K562 (cell line): Measurements from ENCODE around the gene MARK2. TPM values are rescaled to one million over a fixed set of nuclear protein-coding genes. Genes with fewer than 3 reads are reported as not detected.
A peak's percentile ranks its signal among the peaks of the same experiment; 100 is the strongest.

Source experiments
- ATAC-seq: fragments of 200-7000 bp; cut with Tn5 transposase; 3 replicates; pipeline ENCODE4 v1.9.1; 2020; ENCODE audit warnings: moderate library complexity
- BruUV-seq: library from RNA; stranded (reverse); fragments of 400-500 nt; replicated peaks from 2 replicates; lab custom pipeline; 2021; lab: Mats Ljungman, UMichigan
- CTCF ChIA-PET: fragments of 300-600 bp; formaldehyde crosslinking; extraction: SDS; loops from one replicate; lab custom pipeline; 2021; ENCODE audit warnings: low intra/inter-chr PET ratio; lab: Yijun Ruan, JAX
- POLR2A ChIA-PET: fragments of 300-600, 350-650 bp; sonication (Branson Sonifier 250); formaldehyde crosslinking; extraction: SDS; loops from one replicate; lab custom pipeline; 2021; ENCODE audit warnings: antibody characterized with exemption, inconsistent platforms; lab: Yijun Ruan, JAX
- DNase-seq, 4 experiments: peaks; one replicate each; pipeline versions ENCODE4 v3.0.0 to v3.0.0-alpha.2; 2011 to 2018; ENCODE audit warnings: low spot score in 3 of 4, mixed read lengths in 3 of 4; ENCODE audit errors: extremely low read depth in 1 of 4
- FAIRE-seq: peaks from 2 replicates; lab custom pipeline; 2011; peaks lifted over from hg19 to GRCh38; lab: Jason Lieb, UNC
- H2AFZ ChIP-seq: 2 replicates; pipeline ENCODE4 v1.6.0; 2011; ENCODE audit warnings: low read depth, low read length, control low read depth, inconsistent platforms
- H3K27ac ChIP-seq: fragments of 200-600 bp; 3 replicates; pipeline ENCODE4 v1.8.0; 2011; ENCODE audit warnings: low read depth, mild to moderate bottlenecking, control low read depth, inconsistent platforms, low read length, moderate library complexity, mixed read lengths; ENCODE audit errors: extremely low read depth
- H3K27me3 ChIP-seq, 2 experiments: fragments of 300-600 bp in 1 of 2; 2 replicates in 1 of 2; 3 replicates in 1 of 2; pipeline versions ENCODE4 v1.6.0 to v1.8.0; 2011; ENCODE audit warnings: inconsistent platforms in 2 of 2, low read length in 2 of 2, mild to moderate bottlenecking in 1 of 2, mixed read lengths in 1 of 2, moderate library complexity in 1 of 2; ENCODE audit not compliant: control insufficient read depth in 2 of 2, insufficient read depth in 2 of 2
- H3K36me3 ChIP-seq: fragments of 300-600 bp; 3 replicates; pipeline ENCODE4 v1.8.0; 2011; ENCODE audit warnings: mild to moderate bottlenecking, low read length, inconsistent platforms; ENCODE audit not compliant: control insufficient read depth, insufficient read depth
- H3K4me1 ChIP-seq, 2 experiments: fragments of 200-600 bp in 1 of 2; replicated peaks in 1 of 2; 2 replicates in 1 of 2; 3 replicates in 1 of 2; pipeline versions ENCODE4 v1.5.1 to v1.8.0; 2011; ENCODE audit warnings: inconsistent platforms in 2 of 2, low read length in 2 of 2, mild to moderate bottlenecking in 1 of 2, mixed read lengths in 1 of 2, moderate library complexity in 1 of 2; ENCODE audit not compliant: control insufficient read depth in 2 of 2, insufficient read depth in 2 of 2
- H3K4me2 ChIP-seq: 2 replicates; pipeline ENCODE4 v1.6.1; 2011; ENCODE audit warnings: low read length, control low read depth, inconsistent platforms, mixed read lengths; ENCODE audit not compliant: insufficient read depth
- H3K4me3 ChIP-seq: fragments of 200-600 bp; sonication (generic), shearing (Covaris generic); 2 replicates; pipeline ENCODE4 v1.5.1; 2016; ENCODE audit warnings: control low read depth, inconsistent platforms
- H3K79me2 ChIP-seq: fragments of 200-600 bp; 3 replicates; pipeline ENCODE4 v1.8.0; 2011; ENCODE audit warnings: low read length, inconsistent platforms; ENCODE audit not compliant: control insufficient read depth, insufficient read depth
- H3K9ac ChIP-seq, 2 experiments: 2 replicates each; pipeline versions ENCODE4 v1.6.0 to v1.6.1; 2011; ENCODE audit warnings: low read depth in 2 of 2, low read length in 2 of 2, control low read depth in 1 of 2, inconsistent platforms in 1 of 2, mild to moderate bottlenecking in 1 of 2, mixed read lengths in 1 of 2; ENCODE audit not compliant: insufficient read depth in 1 of 2
- H3K9me1 ChIP-seq: one replicate; pipeline ENCODE4 v1.6.0; 2011; ENCODE audit warnings: inconsistent platforms, mild to moderate bottlenecking, low read length, moderate library complexity; ENCODE audit not compliant: control insufficient read depth, insufficient read depth
- H3K9me3 ChIP-seq: replicated peaks from 2 replicates; pipeline ENCODE4 v1.5.1; 2011; ENCODE audit warnings: low read depth, low read length, inconsistent platforms; ENCODE audit not compliant: control insufficient read depth, insufficient read depth
- H4K20me1 ChIP-seq: replicated peaks from 2 replicates; pipeline ENCODE4 v1.6.1; 2011; ENCODE audit warnings: low read length, inconsistent platforms, mixed read lengths; ENCODE audit not compliant: control insufficient read depth, insufficient read depth
- RAD21 ChIP-seq, 2 experiments: fragments of 250-450 bp in 1 of 2; fragments of 450-650 bp in 1 of 2; sonication (Bioruptor Pico) in 1 of 2; formaldehyde crosslinking in 1 of 2; IDR thresholded peaks in 1 of 2; conservative IDR thresholded peaks in 1 of 2; 2 replicates each; pipeline versions ENCODE4 v1.4.0 to v1.8.0; 2020 to 2022; ENCODE audit warnings: mild to moderate bottlenecking in 2 of 2, moderate library complexity in 1 of 2
- SREBF1 ChIP-seq: fragments of 150-350 bp; IDR thresholded peaks from 2 replicates; pipeline ENCODE4 v1.6.1; 2014; ENCODE audit warnings: antibody characterized with exemption, low read depth, low read length, borderline replicate concordance
- ZNF347 ChIP-seq: fragments of 450-650 bp; formaldehyde crosslinking; IDR thresholded peaks from 2 replicates; pipeline ENCODE4 v1.4.0; 2020; ENCODE audit warnings: low read depth, mild to moderate bottlenecking, moderate library complexity
- WGBS: fragments of 100-300 bp; shearing (Covaris generic); methylation state at CpG from one replicate; pipeline ENCODE4 v1.1.6; 2016; ENCODE audit warnings: low coverage, mixed read lengths; ENCODE audit not compliant: insufficient coverage; ENCODE audit errors: missing lambda C conversion rate; 5-methylcytosine and 5-hydroxymethylcytosine counted together
- in situ Hi-C: fragments of 300-500 bp; cut with MboI; formaldehyde crosslinking; loops from 4 replicates; pipeline ENCODE4 v1.15.0; 2018; ENCODE audit warnings: inconsistent platforms, mixed read lengths
- intact Hi-C: fragments of 100-400 bp; cut with micrococcal nuclease; formaldehyde crosslinking; loops from 2 replicates; pipeline ENCODE4 v1.14.2; 2022
- polyA plus RNA-seq, 8 experiments: library from polyadenylated mRNA; depleted of rRNA in 4 of 8; stranded (reverse) in 5 of 8; unstranded in 3 of 8; fragments of >200 nt; fragmentation: Nextera tagmentation in 2 of 8; fragmentation: Illumina TruSeq in 1 of 8; extraction: Ambion mirVana in 2 of 8; extraction: Trizol in 1 of 8; gene quantifications; 2 replicates each; pipeline versions ENCODE4 v1.2.1 to v1.2.3, GENCODE V29; 2011 to 2014; ENCODE audit warnings: inconsistent platforms in 1 of 8, missing spikeins in 1 of 8
- total RNA-seq, 7 experiments: library from RNA; depleted of rRNA in 6 of 7; stranded (reverse); fragments of >200 nt in 6 of 7; fragmentation: Illumina TruSeq in 2 of 7; extraction: Trizol in 2 of 7; gene quantifications; 2 replicates each; pipeline versions ENCODE4 v1.2.1 to v1.2.3, GENCODE V29; 2011 to 2021; ENCODE audit warnings: low replicate concordance in 1 of 7
- TF ChIP-seq, protein P1 (sequence below), 3 experiments: IDR thresholded peaks in 2 of 3; conservative IDR thresholded peaks in 1 of 3; 2 replicates each; pipeline ENCODE4 v1.5.1; 2011 to 2012; ENCODE audit warnings: low read length in 3 of 3, mild to moderate bottlenecking in 3 of 3, control low read depth in 2 of 3, improper control_type of control experiment in 1 of 3, inconsistent platforms in 1 of 3, low read depth in 1 of 3, mixed read lengths in 1 of 3, moderate library complexity in 1 of 3; ENCODE audit not compliant: insufficient read depth in 2 of 3

Gene MARK2
- total and polyA plus RNA-seq, 9 of the 15 experiments (the other 6 are each of a cell fraction or from before 2014, with no cell fraction given) = 0.32 to 43.5 (median 15.1) TPM

DNA sequence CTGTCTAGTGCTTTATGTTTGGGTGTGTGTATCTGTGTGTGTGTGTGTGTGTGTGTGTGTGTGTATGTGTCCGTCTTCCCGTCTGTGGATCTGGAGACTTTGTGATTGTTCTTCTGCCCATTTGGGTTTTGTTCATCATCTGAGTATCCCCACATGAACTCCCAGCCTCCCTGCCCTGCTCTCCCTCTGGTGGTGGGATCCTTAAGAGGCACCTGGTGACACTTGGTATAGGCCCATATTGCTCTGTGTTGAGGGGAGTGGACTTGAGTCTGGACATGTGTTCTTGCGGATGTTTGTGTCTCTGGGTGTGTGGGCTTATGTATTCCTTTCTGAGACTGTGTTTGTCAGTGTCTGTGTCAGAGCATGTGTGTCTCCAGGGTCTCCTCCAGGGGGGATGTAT lies 62.8 kb downstream of the MARK2 start:
- intact Hi-C loops (no loop called here), in situ Hi-C loops (no loop called here)
- Histone ChIP-seq H3K9me3 (no peaks in the 10 kb centered on the region), H3K4me2 (no peak overlapping the region), H3K9ac (no peak overlapping the region), H4K20me1 (peaks cover 11% of the 10 kb centered on the region; the same call in 1 of the 2 replicates), H3K4me3 (no peak overlapping the region), H3K36me3 (peaks cover 95% of the 10 kb centered on the region; the same call in 2 of the 3 replicates), H3K27me3 (no peaks in the 10 kb centered on the region), H3K79me2 (no peaks in the 10 kb centered on the region), H3K27ac (no peak overlapping the region), H3K9me1 (no peaks in the 10 kb centered on the region), H3K4me1 (peaks cover 0 to 3% of the 10 kb centered on the region in 2 experiments; a peak in 1 of 5 replicates), H2AFZ (no peak overlapping the region)
- TF ChIP-seq, protein P1, sequence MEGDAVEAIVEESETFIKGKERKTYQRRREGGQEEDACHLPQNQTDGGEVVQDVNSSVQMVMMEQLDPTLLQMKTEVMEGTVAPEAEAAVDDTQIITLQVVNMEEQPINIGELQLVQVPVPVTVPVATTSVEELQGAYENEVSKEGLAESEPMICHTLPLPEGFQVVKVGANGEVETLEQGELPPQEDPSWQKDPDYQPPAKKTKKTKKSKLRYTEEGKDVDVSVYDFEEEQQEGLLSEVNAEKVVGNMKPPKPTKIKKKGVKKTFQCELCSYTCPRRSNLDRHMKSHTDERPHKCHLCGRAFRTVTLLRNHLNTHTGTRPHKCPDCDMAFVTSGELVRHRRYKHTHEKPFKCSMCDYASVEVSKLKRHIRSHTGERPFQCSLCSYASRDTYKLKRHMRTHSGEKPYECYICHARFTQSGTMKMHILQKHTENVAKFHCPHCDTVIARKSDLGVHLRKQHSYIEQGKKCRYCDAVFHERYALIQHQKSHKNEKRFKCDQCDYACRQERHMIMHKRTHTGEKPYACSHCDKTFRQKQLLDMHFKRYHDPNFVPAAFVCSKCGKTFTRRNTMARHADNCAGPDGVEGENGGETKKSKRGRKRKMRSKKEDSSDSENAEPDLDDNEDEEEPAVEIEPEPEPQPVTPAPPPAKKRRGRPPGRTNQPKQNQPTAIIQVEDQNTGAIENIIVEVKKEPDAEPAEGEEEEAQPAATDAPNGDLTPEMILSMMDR (IDR thresholded peaks at IDR 0.05 in 2 of 3, conservative IDR thresholded peaks at IDR 0.05 in 1 of 3; ENCODE audit: insufficient read depth in 2 of 3, low read depth in 1 of 3, low read length in 3 of 3) = peak; percentile 35 to 36 (median 36); a peak in 4 of 6 replicates
- TF ChIP-seq RAD21 (CRISPR knock-in tag; conservative IDR thresholded peaks at IDR 0.05 in 1 of 2, IDR thresholded peaks at IDR 0.05 in 1 of 2) (peak in 1 of 2 experiments; percentile 28; a peak in 2 of 4 replicates), ZNF347 (CRISPR knock-in tag) (no peak), SREBF1 (no peak)
- ChIA-PET POLR2A (no interaction called here), CTCF (interaction anchor here (0.6 kb wide), 3 partner anchors 131 to 323 kb away, joined by 4 read pairs; no protein-coding TSS in a partner anchor)
- peak; percentile 40 for FAIRE-seq
- WGBS = 72% methylated on average over 2 of the region's 3 CpGs
- BruUV-seq = no TSS peak
- peak; percentile 61 for ATAC-seq
- DNase-seq = no peak
